ENCODE results near the gene CR2. TPM values are rescaled to one million over a fixed set of nuclear protein-coding genes. Genes with fewer than 3 reads are reported as not detected.
"Not testable (repeated sequence)": the region's sequence is repeated elsewhere in the genome, so short reads cannot be mapped to it uniquely, and the experiment has no call there.

Gene CR2
- total RNA-seq, 1 donor from 2014 or later: 0.09 TPM

GRCh38 chr1:207493212-207493611, 39.1 kb downstream of the CR2 start:
- Histone ChIP-seq H3K4me3 (no peak overlapping the region), H3K4me1 (no peaks in the 10 kb centered on the region), H3K9me3 (no peaks in the 10 kb centered on the region), H3K27me3 (ENCODE audit: low read depth) (peaks cover 41% of the 10 kb centered on the region), H3K27ac (no peak overlapping the region), H3K36me3 (no peaks in the 10 kb centered on the region)
- TF ChIP-seq CTCF (IDR thresholded peaks at IDR 0.05): no peak
- intact Hi-C loops (cut with DNase I): no loop called here
- ATAC-seq (no peak), DNase-seq (no peak)

GRCh38 chr1:207494171-207494570, 40.0 kb downstream of the CR2 start:
- ATAC-seq: no peak
- no peaks in the 10 kb centered on the region for H3K36me3 ChIP-seq
- H3K4me3 ChIP-seq: no peak overlapping the region
- DNase-seq: no peak
- H3K27me3 ChIP-seq (ENCODE audit: low read depth): peaks cover 45% of the 10 kb centered on the region
- H3K27ac ChIP-seq: no peak overlapping the region
- TF ChIP-seq CTCF (IDR thresholded peaks at IDR 0.05): no peak
- no peaks in the 10 kb centered on the region for H3K9me3 ChIP-seq
- intact Hi-C loops (cut with DNase I): no loop called here
- H3K4me1 ChIP-seq: no peaks in the 10 kb centered on the region

- DNase-seq; H3K9me3 ChIP-seq; intact Hi-C loops (cut with DNase I); H3K36me3 ChIP-seq; ATAC-seq; H3K4me1 ChIP-seq; H3K27ac ChIP-seq: not testable (repeated sequence)
- Histone ChIP-seq H3K4me3 (peak overlapping the region; percentile 54), H3K27me3 (ENCODE audit: low read depth) (peaks cover 45% of the 10 kb centered on the region)
Observed at GRCh38 chr1:207495281-207495680, 41.2 kb downstream of the CR2 start.

GRCh38 chr1:207495801-207496792, 42.0 kb downstream of the CR2 start, which contains the start of gene CR1:
TSS of gene CR1 (plus strand) at chr1:207496157. CDS start at chr1:207496268, 111 bp downstream.
- Histone ChIP-seq H3K27me3 (ENCODE audit: low read depth) (peaks cover 45% of the 10 kb centered on the region), H3K36me3 (no peaks in the 10 kb centered on the region), H3K4me1 (no peaks in the 10 kb centered on the region), H3K4me3 (peak within 1 kb of the TSS; percentile 54), H3K9me3 (no peaks in the 10 kb centered on the region), H3K27ac (peak within 1 kb of the TSS; percentile 63)
- ATAC-seq (peak; percentile 79 to 82), DNase-seq (peak; percentile 72)
- intact Hi-C loops (cut with DNase I): no loop called here
- TF ChIP-seq CTCF (IDR thresholded peaks at IDR 0.05): no peak

- ATAC-seq (peak in 1 of 2 donors; percentile 31), DNase-seq (no peak)
- H3K4me1 ChIP-seq: no peaks in the 10 kb centered on the region
- H3K9me3 ChIP-seq: no peaks in the 10 kb centered on the region
- no peaks in the 10 kb centered on the region for H3K36me3 ChIP-seq
- H3K4me3 ChIP-seq: no peak overlapping the region
- intact Hi-C loops (cut with DNase I): no loop called here
- H3K27ac ChIP-seq: no peak overlapping the region
- peaks cover 37% of the 10 kb centered on the region for H3K27me3 ChIP-seq (ENCODE audit: low read depth)
- no peak for TF ChIP-seq CTCF (IDR thresholded peaks at IDR 0.05)
Observed at GRCh38 chr1:207497941-207498340, 43.8 kb downstream of the CR2 start.

GRCh38 chr1:207499573-207499972, 45.4 kb downstream of the CR2 start:
- no peak overlapping the region for H3K4me3 ChIP-seq
- H3K36me3 ChIP-seq: no peaks in the 10 kb centered on the region
- H3K27ac ChIP-seq: no peak overlapping the region
- intact Hi-C loops (cut with DNase I): no loop called here
- no peaks in the 10 kb centered on the region for H3K4me1 ChIP-seq
- peak; percentile 66 for TF ChIP-seq CTCF (IDR thresholded peaks at IDR 0.05)
- ATAC-seq (peak; percentile 76 to 80), DNase-seq (peak; percentile 75)
- no peaks in the 10 kb centered on the region for H3K9me3 ChIP-seq
- H3K27me3 ChIP-seq (ENCODE audit: low read depth): peaks cover 35% of the 10 kb centered on the region
